Small intestine (tissue), 7 donors: Measurements from ENCODE around the gene CORO2A. TPM values are rescaled to one million over a fixed set of nuclear protein-coding genes. Genes with fewer than 3 reads are reported as not detected.

Source experiments
- DNase-seq, 2 donors: peaks; one replicate each; pipeline versions ENCODE4 v3.0.0 to v3.0.0-alpha.2; 2013
- FAIRE-seq: peaks from 2 replicates; lab custom pipeline; 2012; peaks lifted over from hg19 to GRCh38; lab: Jason Lieb, UNC
- H3K27ac ChIP-seq, 3 donors: one replicate each; pipeline ENCODE4 v1.5.1; 2013; ENCODE audit warnings: low read length in 2 of 3, mild to moderate bottlenecking in 2 of 3, control low read depth in 1 of 3, inconsistent platforms in 1 of 3, low read depth in 1 of 3, moderate library complexity in 1 of 3
- H3K27me3 ChIP-seq, 3 donors: one replicate each; pipeline ENCODE4 v1.6.1; 2013; ENCODE audit warnings: low read length in 3 of 3, inconsistent platforms in 1 of 3; ENCODE audit not compliant: control insufficient read depth in 3 of 3, insufficient read depth in 3 of 3
- H3K36me3 ChIP-seq, 3 donors: one replicate each; pipeline ENCODE4 v1.6.1; 2013; ENCODE audit warnings: low read length in 3 of 3, inconsistent platforms in 1 of 3, low read depth in 1 of 3, mild to moderate bottlenecking in 1 of 3, moderate library complexity in 1 of 3; ENCODE audit not compliant: control insufficient read depth in 3 of 3, insufficient read depth in 2 of 3
- H3K4me1 ChIP-seq, 3 donors: one replicate each; pipeline ENCODE4 v1.6.1; 2013; ENCODE audit warnings: low read length in 2 of 3, inconsistent platforms in 1 of 3, low read depth in 1 of 3, mild to moderate bottlenecking in 1 of 3, moderate library complexity in 1 of 3; ENCODE audit not compliant: control insufficient read depth in 3 of 3, insufficient read depth in 2 of 3
- H3K4me3 ChIP-seq, 3 donors: one replicate each; pipeline ENCODE4 v1.5.1; 2013; ENCODE audit warnings: low read length in 3 of 3, control low read depth in 1 of 3, inconsistent platforms in 1 of 3, low read depth in 1 of 3, mild to moderate bottlenecking in 1 of 3, moderate library complexity in 1 of 3
- H3K9me3 ChIP-seq, 2 donors: one replicate each; pipeline ENCODE4 v1.6.1; 2013; ENCODE audit warnings: low read depth in 1 of 2, low read length in 1 of 2; ENCODE audit not compliant: control insufficient read depth in 2 of 2, insufficient read depth in 1 of 2
- WGBS, 3 donors: extraction: QIAGEN DNeasy Blood & Tissue Kit; methylation state at CpG; one replicate each; pipeline ENCODE4 v1.1.7; 2013; 5-methylcytosine and 5-hydroxymethylcytosine counted together
- polyA plus RNA-seq, 4 donors: library from polyadenylated mRNA; stranded (reverse) in 3 of 4; unstranded in 1 of 4; fragments of 200-250 nt in 3 of 4; fragments of 120-200 nt in 1 of 4; gene quantifications; one replicate each; pipeline versions ENCODE4 v1.2.1 to v1.2.3, GENCODE V29; 2013
- donor health status: healthy with polysubstance abuse.
- donor health status: control.
- donor health status: control.
- donor health status: Bipolar disorder and iron deficiency.
- donor health status: healthy.

Gene CORO2A
- polyA plus RNA-seq, 4 donors: 35.1 to 68.2 (median 51.2) TPM

- peak overlapping the region in 2 of 3 donors; percentile 50 to 68 for H3K27ac ChIP-seq
- 66 to 71% (median 68%) methylated on average over 16 of the region's 16 CpGs for WGBS, 3 donors
- H3K27me3 ChIP-seq: no peaks in the 10 kb centered on the region
- peaks cover 11 to 90% (median 32%) of the 10 kb centered on the region in 3 donors for H3K4me1 ChIP-seq
- no peak overlapping the region for H3K4me3 ChIP-seq
- no peak for DNase-seq
- H3K36me3 ChIP-seq: peaks cover 0 to 48% (median 0%) of the 10 kb centered on the region in 3 donors
- FAIRE-seq: no peak
- H3K9me3 ChIP-seq: no peaks in the 10 kb centered on the region
Measured at GRCh38 chr9:98171176-98171925, 21.1 kb downstream of the CORO2A start.

- peaks cover 0 to 45% (median 0%) of the 10 kb centered on the region in 3 donors for H3K36me3 ChIP-seq
- 13 to 29% (median 18%) methylated on average over 15 of the region's 15 CpGs for WGBS, 3 donors
- peaks cover 15 to 86% (median 19%) of the 10 kb centered on the region in 3 donors for H3K4me1 ChIP-seq
- H3K9me3 ChIP-seq: no peaks in the 10 kb centered on the region
- no peaks in the 10 kb centered on the region for H3K27me3 ChIP-seq
- peak; percentile 79 to 88 for DNase-seq
- H3K27ac ChIP-seq: peak overlapping the region; percentile 68 to 92 (median 86)
- FAIRE-seq: no peak
- no peak overlapping the region for H3K4me3 ChIP-seq
Measured at GRCh38 chr9:98168941-98169488, 23.4 kb downstream of the CORO2A start.

GRCh38 chr9:98168153-98168780 lies 24.2 kb downstream of the CORO2A start:
- Histone ChIP-seq H3K4me3 (no peak overlapping the region), H3K9me3 (no peaks in the 10 kb centered on the region), H3K27ac (peak overlapping the region; percentile 68 to 86 (median 80)), H3K36me3 (peaks cover 0 to 42% (median 0%) of the 10 kb centered on the region in 3 donors), H3K27me3 (no peaks in the 10 kb centered on the region), H3K4me1 (peaks cover 13 to 87% (median 19%) of the 10 kb centered on the region in 3 donors)
- FAIRE-seq (no peak), DNase-seq (peak in 1 of 2 donors; percentile 56)
- 50 to 69% (median 67%) methylated on average over 3 of the region's 3 CpGs for WGBS, 3 donors

GRCh38 chr9:98164912-98165311 lies 27.5 kb downstream of the CORO2A start:
- Histone ChIP-seq H3K4me3 (no peak overlapping the region), H3K27ac (peak overlapping the region; percentile 73 to 86 (median 76)), H3K4me1 (peaks cover 9 to 81% (median 15%) of the 10 kb centered on the region in 3 donors), H3K36me3 (peaks cover 0 to 40% (median 0%) of the 10 kb centered on the region in 3 donors), H3K9me3 (no peaks in the 10 kb centered on the region), H3K27me3 (no peaks in the 10 kb centered on the region)
- 79 to 81% (median 79%) methylated on average over 7 of the region's 7 CpGs for WGBS, 3 donors
- no peak for DNase-seq
- FAIRE-seq: no peak

DNA sequence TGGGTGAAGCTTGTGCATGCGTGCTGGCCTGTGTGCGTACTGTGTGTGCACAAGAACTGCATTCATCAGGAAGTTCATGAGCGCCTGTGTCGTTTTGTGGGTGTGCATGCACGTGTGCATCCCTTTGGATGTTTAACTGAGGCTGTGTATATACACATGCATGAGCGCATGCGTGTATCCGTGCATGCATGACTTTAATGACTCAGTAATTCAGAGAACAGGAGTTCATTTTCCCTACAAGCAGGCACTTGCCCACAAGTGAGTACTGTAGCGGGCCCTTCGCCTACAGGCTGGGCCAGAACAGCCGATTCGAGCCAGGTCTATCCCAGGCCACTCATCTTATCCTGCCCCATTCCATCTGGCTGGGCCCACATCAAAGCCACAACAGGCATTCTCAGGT lies 29.8 kb downstream of the CORO2A start:
- no peaks in the 10 kb centered on the region for H3K9me3 ChIP-seq
- peaks cover 0 to 51% (median under 1%) of the 10 kb centered on the region in 3 donors for H3K36me3 ChIP-seq
- peaks cover 5 to 64% (median 11%) of the 10 kb centered on the region in 3 donors for H3K4me1 ChIP-seq
- H3K4me3 ChIP-seq: no peak overlapping the region
- DNase-seq (no peak), FAIRE-seq (no peak)
- WGBS, 3 donors: 86 to 90% (median 89%) methylated on average over 12 of the region's 12 CpGs
- no peaks in the 10 kb centered on the region for H3K27me3 ChIP-seq
- peak overlapping the region in 2 of 3 donors; percentile 54 to 86 for H3K27ac ChIP-seq

DNA sequence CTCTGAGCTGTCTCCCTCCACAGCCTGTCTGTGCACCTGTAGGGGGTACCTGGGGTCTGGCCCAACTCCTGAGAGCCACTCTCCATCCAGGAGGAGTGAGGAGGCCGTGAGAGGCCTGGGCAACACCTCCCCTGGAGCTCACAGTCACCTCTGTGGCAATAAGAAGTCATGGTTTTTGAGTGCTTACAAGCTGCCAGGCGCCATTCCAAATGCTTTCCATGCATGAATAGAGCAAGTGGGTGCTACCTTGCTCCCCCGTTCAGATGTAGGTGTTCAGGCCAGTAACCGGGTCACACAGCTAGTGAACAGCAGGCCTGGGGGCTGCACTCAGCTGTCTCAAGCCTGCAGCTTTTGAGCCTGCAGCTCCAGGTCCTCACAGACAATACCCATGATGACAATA lies 30.6 kb downstream of the CORO2A start:
- peaks cover 5 to 57% (median 11%) of the 10 kb centered on the region in 3 donors for H3K4me1 ChIP-seq
- FAIRE-seq: no peak
- no peaks in the 10 kb centered on the region for H3K9me3 ChIP-seq
- 83 to 93% (median 84%) methylated on average over 4 of the region's 4 CpGs for WGBS, 3 donors
- H3K27me3 ChIP-seq: no peaks in the 10 kb centered on the region
- DNase-seq: no peak
- H3K4me3 ChIP-seq: no peak overlapping the region
- H3K36me3 ChIP-seq: peaks cover 0 to 56% (median 4%) of the 10 kb centered on the region in 3 donors
- no peak overlapping the region for H3K27ac ChIP-seq

GRCh38 chr9:98159790-98160189 lies 32.6 kb downstream of the CORO2A start:
- no peak overlapping the region for H3K4me3 ChIP-seq
- H3K27me3 ChIP-seq: no peaks in the 10 kb centered on the region
- WGBS, 3 donors: 71 to 91% (median 74%) methylated on average over 6 of the region's 6 CpGs
- H3K4me1 ChIP-seq: peaks cover 5 to 43% (median 11%) of the 10 kb centered on the region in 3 donors
- no peak for FAIRE-seq
- no peak for DNase-seq
- no peaks in the 10 kb centered on the region for H3K9me3 ChIP-seq
- H3K36me3 ChIP-seq: peaks cover 3 to 58% (median 6%) of the 10 kb centered on the region in 3 donors
- peak overlapping the region in 1 of 3 donors; percentile 9 for H3K27ac ChIP-seq

DNA sequence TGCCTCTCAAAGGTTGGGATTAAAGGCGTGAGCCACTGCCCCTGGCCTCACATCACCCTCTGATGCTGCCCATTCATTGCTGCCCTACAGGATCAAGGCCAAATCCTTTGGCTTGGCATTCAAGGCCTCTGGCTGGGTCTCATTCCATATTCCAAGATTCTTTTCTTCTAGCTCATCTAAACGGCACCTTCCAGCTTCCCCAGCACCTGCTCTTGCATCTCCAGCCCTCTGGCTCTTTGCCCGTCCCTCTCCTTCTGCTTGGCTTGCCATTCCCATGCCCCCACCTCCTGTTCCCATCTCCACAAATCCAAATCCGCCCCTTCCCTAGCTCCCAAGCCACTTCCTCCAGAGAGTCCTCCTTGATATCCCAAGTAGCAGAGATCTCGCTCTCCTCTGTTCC lies 33.1 kb downstream of the CORO2A start:
- Histone ChIP-seq H3K4me3 (no peak overlapping the region), H3K36me3 (peaks cover 3 to 56% (median 8%) of the 10 kb centered on the region in 3 donors), H3K27me3 (no peaks in the 10 kb centered on the region), H3K27ac (peak overlapping the region in 1 of 3 donors; percentile 9), H3K4me1 (peaks cover 3 to 38% (median 11%) of the 10 kb centered on the region in 3 donors), H3K9me3 (no peaks in the 10 kb centered on the region)
- WGBS, 3 donors: 85 to 87% (median 86%) methylated on average over 5 of the region's 5 CpGs
- DNase-seq: no peak
- no peak for FAIRE-seq
